H1 (cell line): ENCODE measurements around the gene AOPEP. TPM values are rescaled to one million over a fixed set of nuclear protein-coding genes. Genes with fewer than 3 reads are reported as not detected.

Experiments
- CTCF ChIA-PET: fragments of 300-600 bp; sonication (Branson Sonifier 250); formaldehyde crosslinking; loops from one replicate; lab custom pipeline; 2021; ENCODE audit not compliant: partially characterized antibody; lab: Charles Lee
- POLR2A ChIA-PET: fragments of 300-600 bp; sonication (Branson Sonifier 250); formaldehyde crosslinking; loops from one replicate; lab custom pipeline; 2021; ENCODE audit warnings: inconsistent platforms; ENCODE audit not compliant: partially characterized antibody; lab: Charles Lee
- DNase-seq, 2 experiments: peaks; one replicate each; pipeline versions ENCODE4 v3.0.0 to v3.0.0-alpha.2; 2010 to 2022; ENCODE audit warnings: low spot score in 2 of 2, low read depth in 1 of 2, mixed read lengths in 1 of 2
- FAIRE-seq: peaks from 2 replicates; lab custom pipeline; 2011; peaks lifted over from hg19 to GRCh38; lab: Jason Lieb, UNC
- H2AFZ ChIP-seq: 2 replicates; pipeline ENCODE4 v1.8.1; 2012; ENCODE audit warnings: low read length, inconsistent platforms
- H2AK5ac ChIP-seq: 2 replicates; pipeline ENCODE4 v1.6.1; 2013; ENCODE audit warnings: low read depth, low read length
- H2BK120ac ChIP-seq: replicated peaks from 2 replicates; pipeline ENCODE3; 2013; ENCODE audit warnings: low read depth, low read length, inconsistent platforms
- H2BK12ac ChIP-seq: 2 replicates; pipeline ENCODE4 v1.6.1; 2013; ENCODE audit warnings: low read depth, low read length
- H2BK15ac ChIP-seq: 2 replicates; pipeline ENCODE4 v1.6.1; 2013; ENCODE audit warnings: low read length
- H2BK20ac ChIP-seq: 2 replicates; pipeline ENCODE4 v1.6.1; 2013; ENCODE audit warnings: low read length
- H2BK5ac ChIP-seq: 2 replicates; pipeline ENCODE4 v1.6.1; 2013; ENCODE audit warnings: low read depth, low read length
- H3K14ac ChIP-seq: 2 replicates; pipeline ENCODE4 v1.6.1; 2013; ENCODE audit warnings: inconsistent platforms; ENCODE audit not compliant: insufficient read length
- H3K18ac ChIP-seq: 2 replicates; pipeline ENCODE4 v1.6.1; 2013; ENCODE audit warnings: low read length; ENCODE audit errors: extremely low read depth
- H3K23ac ChIP-seq: 2 replicates; pipeline ENCODE4 v1.6.1; 2013; ENCODE audit warnings: inconsistent platforms; ENCODE audit not compliant: insufficient read length
- H3K23me2 ChIP-seq: 2 replicates; pipeline ENCODE4 v1.6.1; 2013; ENCODE audit warnings: low read depth, low read length
- H3K27ac ChIP-seq: 2 replicates; pipeline ENCODE4 v1.6.1; 2011; ENCODE audit warnings: low read depth, low read length, inconsistent platforms
- H3K27me3 ChIP-seq, 4 experiments: replicated peaks in 1 of 4; 1 replicate in 1 of 4; 2 replicates in 3 of 4; pipeline versions ENCODE4 v1.6.1 to v1.8.1; 2011 to 2013; ENCODE audit warnings: low read length in 3 of 4, mild to moderate bottlenecking in 3 of 4, inconsistent platforms in 2 of 4, mixed read lengths in 2 of 4, moderate library complexity in 1 of 4; ENCODE audit not compliant: control insufficient read depth in 3 of 4, insufficient read depth in 3 of 4; ENCODE audit errors: extremely low read depth in 1 of 4
- H3K36me3 ChIP-seq, 4 experiments: 2 replicates each; pipeline versions ENCODE4 v1.6.1 to v1.8.1; 2011 to 2013; ENCODE audit warnings: mild to moderate bottlenecking in 4 of 4, low read length in 3 of 4, moderate library complexity in 2 of 4, control low read depth in 1 of 4, inconsistent platforms in 1 of 4; ENCODE audit not compliant: insufficient read depth in 4 of 4, control insufficient read depth in 2 of 4
- H3K4ac ChIP-seq: replicated peaks from 2 replicates; pipeline ENCODE3; 2013; ENCODE audit warnings: low read length, low read depth, mixed read lengths, inconsistent platforms; ENCODE audit not compliant: insufficient read length
- H3K4me1 ChIP-seq, 4 experiments: replicated peaks in 1 of 4; 1 replicate in 1 of 4; 2 replicates in 3 of 4; pipeline versions ENCODE4 v1.6.1 to v1.8.1; 2011 to 2013; ENCODE audit warnings: low read length in 3 of 4, inconsistent platforms in 2 of 4, mixed read lengths in 1 of 4; ENCODE audit not compliant: insufficient read depth in 4 of 4, control insufficient read depth in 3 of 4
- H3K4me2 ChIP-seq, 2 experiments: 2 replicates each; pipeline versions ENCODE4 v1.6.1 to v1.8.1; 2011 to 2013; ENCODE audit warnings: low read depth in 2 of 2, low read length in 2 of 2, control low read depth in 1 of 2, inconsistent platforms in 1 of 2, mild to moderate bottlenecking in 1 of 2; ENCODE audit not compliant: insufficient read depth in 1 of 2
- H3K4me3 ChIP-seq, 4 experiments: fragments of 200-600, 300-600 bp in 1 of 4; sonication (generic), shearing (Covaris generic), sonication (Bioruptor Twin) in 1 of 4; 2 replicates each; pipeline versions ENCODE4 v1.5.1 to v1.8.1; 2011 to 2016; ENCODE audit warnings: low read length in 4 of 4, low read depth in 3 of 4, control low read depth in 2 of 4, inconsistent platforms in 2 of 4, mild to moderate bottlenecking in 2 of 4, mixed read lengths in 1 of 4, moderate library complexity in 1 of 4; ENCODE audit not compliant: insufficient read depth in 2 of 4; ENCODE audit errors: extremely low read depth in 1 of 4
- H3K56ac ChIP-seq: replicated peaks from 2 replicates; pipeline ENCODE3; 2013; ENCODE audit warnings: low read depth, mild to moderate bottlenecking, mixed read lengths, low read length, inconsistent platforms; ENCODE audit not compliant: insufficient read length
- H3K79me1 ChIP-seq: 2 replicates; pipeline ENCODE4 v1.6.1; 2013; ENCODE audit warnings: low read depth, low read length, control low read depth
- H3K79me2 ChIP-seq, 2 experiments: 2 replicates each; pipeline versions ENCODE4 v1.6.1 to v1.8.1; 2012 to 2013; ENCODE audit warnings: low read length in 2 of 2, mild to moderate bottlenecking in 2 of 2, inconsistent platforms in 1 of 2; ENCODE audit not compliant: insufficient read depth in 2 of 2, control insufficient read depth in 1 of 2
- H3K9ac ChIP-seq, 4 experiments: replicated peaks in 1 of 4; 1 replicate in 1 of 4; 2 replicates in 3 of 4; pipeline versions ENCODE4 v1.6.1 to v1.8.1; 2011 to 2013; ENCODE audit warnings: low read depth in 3 of 4, low read length in 3 of 4, control low read depth in 2 of 4, mild to moderate bottlenecking in 2 of 4, moderate library complexity in 2 of 4, inconsistent platforms in 1 of 4; ENCODE audit errors: extremely low read depth in 1 of 4
- H3K9me3 ChIP-seq, 2 experiments: 2 replicates each; pipeline versions ENCODE4 v1.6.1 to v1.8.1; 2012 to 2013; ENCODE audit warnings: mild to moderate bottlenecking in 2 of 2, moderate library complexity in 2 of 2, control low read depth in 1 of 2, inconsistent platforms in 1 of 2, low read depth in 1 of 2, low read length in 1 of 2, mixed read lengths in 1 of 2; ENCODE audit not compliant: insufficient read depth in 2 of 2
- H4K20me1 ChIP-seq, 2 experiments: replicated peaks in 1 of 2; 2 replicates each; pipeline versions ENCODE3 to v1.8.1; 2011 to 2013; ENCODE audit warnings: inconsistent platforms in 2 of 2, low read length in 2 of 2, mild to moderate bottlenecking in 1 of 2; ENCODE audit not compliant: insufficient read depth in 2 of 2, control insufficient read depth in 1 of 2
- H4K5ac ChIP-seq: 2 replicates; pipeline ENCODE4 v1.6.1; 2013; ENCODE audit warnings: low read length, low read depth, mixed read lengths, inconsistent platforms; ENCODE audit not compliant: insufficient read length
- H4K8ac ChIP-seq: 2 replicates; pipeline ENCODE4 v1.8.0; 2013; ENCODE audit warnings: mild to moderate bottlenecking, moderate library complexity, low read length, inconsistent platforms; ENCODE audit not compliant: insufficient read depth; ENCODE audit errors: extremely low read depth
- H4K91ac ChIP-seq: replicated peaks from 2 replicates; pipeline ENCODE3; 2013; ENCODE audit warnings: low read length, mixed read lengths, inconsistent platforms; ENCODE audit not compliant: insufficient read length
- GABPA ChIP-seq: IDR thresholded peaks from 2 replicates; pipeline ENCODE4 v1.6.1; 2011; ENCODE audit warnings: mild to moderate bottlenecking, low read length, moderate library complexity, borderline replicate concordance; ENCODE audit not compliant: insufficient read depth
- WGBS, 2 experiments: shearing (Covaris generic) in 1 of 2; methylation state at CpG; one replicate each; pipeline versions ENCODE4 v1.1.6 to v1.1.7; 2013 to 2015; ENCODE audit warnings: low lambda C conversion rate in 2 of 2, mixed read lengths in 2 of 2, inconsistent platforms in 1 of 2, low coverage in 1 of 2, missing lambda C conversion rate in 1 of 2; ENCODE audit not compliant: insufficient replicate concordance in 2 of 2, insufficient coverage in 1 of 2, insufficient read length in 1 of 2; ENCODE audit errors: extremely low coverage in 1 of 2, missing lambda C conversion rate in 1 of 2; 5-methylcytosine and 5-hydroxymethylcytosine counted together
- polyA plus RNA-seq, 7 experiments: library from polyadenylated mRNA; depleted of rRNA in 3 of 7; stranded (reverse) in 5 of 7; unstranded in 2 of 7; fragments of >200 nt in 5 of 7; fragments of 200-250 nt in 2 of 7; gene quantifications; 1 replicate in 5 of 7; 2 replicates in 1 of 7; 4 replicates in 1 of 7; pipeline versions ENCODE4 v1.2.1 to v1.2.3, GENCODE V29; 2011 to 2013; ENCODE audit warnings: missing spikeins in 2 of 7, mixed read lengths in 2 of 7
- total RNA-seq: library from RNA; stranded (reverse); fragmentation: NEBNext Ultra II Directional; extraction: Animal tissue kit (Norgen Biotek cat#: 25700); gene quantifications from 2 replicates; pipeline ENCODE4 v1.2.1, GENCODE V29; 2021

AOPEP gene
- total and polyA plus RNA-seq, 2 of the 8 experiments (the other 6 are each of a cell fraction or from before 2014, with no cell fraction given), result 6.1 to 14.3 TPM

GRCh38 chr9:94679587-94679986, 46.9 kb upstream of the AOPEP start:
- Histone ChIP-seq H4K20me1 (no peaks in the 10 kb centered on the region), H3K27me3 (no peaks in the 10 kb centered on the region; a peak in 1 of 7 replicates), H4K91ac (no peak overlapping the region), H2AFZ (no peak overlapping the region), H4K8ac (no peak overlapping the region), H3K79me1 (no peaks in the 10 kb centered on the region), H3K23ac (no peak overlapping the region), H3K18ac (no peak overlapping the region), H3K56ac (no peak overlapping the region), H2BK12ac (no peak overlapping the region; the same call in 1 of the 2 replicates), H3K79me2 (no peaks in the 10 kb centered on the region), H3K14ac (no peak overlapping the region), H3K36me3 (no peaks in the 10 kb centered on the region), H2AK5ac (no peak overlapping the region), H3K23me2 (no peaks in the 10 kb centered on the region), H3K4ac (no peak overlapping the region), H3K4me1 (no peaks in the 10 kb centered on the region; a peak in 1 of 7 replicates), H3K9ac (no peak overlapping the region), H3K4me2 (no peak overlapping the region), H3K4me3 (no peak overlapping the region), H2BK5ac (no peak overlapping the region), H2BK15ac (no peak overlapping the region), H3K9me3 (no peaks in the 10 kb centered on the region), H3K27ac (no peak overlapping the region), H2BK20ac (no peak overlapping the region), H2BK120ac (no peak overlapping the region), H4K5ac (no peak overlapping the region)
- TF ChIP-seq GABPA, result no peak
- WGBS, 2 experiments, result 92% methylated on average over 8 of the region's 8 CpGs; no CpG with 5 or more reads in 1 of the 2 experiments
- DNase-seq (no peak), FAIRE-seq (no peak)
- ChIA-PET POLR2A (interaction anchor here (1.3 kb wide), 1 partner anchor 9 kb away, joined by 3 read pairs; no protein-coding TSS in a partner anchor), CTCF (interaction anchor here (0.8 to 3.7 kb wide), 10 partner anchors 9 to 451 kb away, joined by 4 to 28 read pairs (median 12); no protein-coding TSS in a partner anchor)
